ENCODE results near the gene GRM8. TPM values are rescaled to one million over a fixed set of nuclear protein-coding genes. Genes with fewer than 3 reads are reported as not detected.
"Not testable (repeated sequence)": the region's sequence is repeated elsewhere in the genome, so short reads cannot be mapped to it uniquely, and the experiment has no call there.

The GRM8 gene
- total RNA-seq, 1 donor from 2014 or later: not detected

DNA sequence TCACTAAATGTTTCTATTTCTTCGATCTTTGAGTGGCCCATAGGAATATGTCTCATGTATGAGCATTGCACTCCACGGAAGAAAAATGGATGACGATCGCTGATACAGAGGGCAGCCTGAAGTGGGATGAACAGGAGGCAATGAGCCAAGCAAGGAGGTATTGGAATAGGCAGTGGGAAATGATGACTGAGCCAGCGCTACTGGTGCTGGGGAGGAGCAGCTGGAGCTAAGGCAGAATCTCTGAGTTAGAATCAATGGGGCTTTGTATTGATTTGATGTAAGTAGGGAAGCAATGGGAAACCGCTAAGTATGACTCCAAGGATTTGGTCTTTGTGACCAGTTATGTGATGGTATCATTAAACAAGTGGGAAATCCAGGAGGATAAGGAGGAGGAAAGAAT is 345.1 kb downstream of the GRM8 start:
- DNase-seq: not testable (repeated sequence)

DNA sequence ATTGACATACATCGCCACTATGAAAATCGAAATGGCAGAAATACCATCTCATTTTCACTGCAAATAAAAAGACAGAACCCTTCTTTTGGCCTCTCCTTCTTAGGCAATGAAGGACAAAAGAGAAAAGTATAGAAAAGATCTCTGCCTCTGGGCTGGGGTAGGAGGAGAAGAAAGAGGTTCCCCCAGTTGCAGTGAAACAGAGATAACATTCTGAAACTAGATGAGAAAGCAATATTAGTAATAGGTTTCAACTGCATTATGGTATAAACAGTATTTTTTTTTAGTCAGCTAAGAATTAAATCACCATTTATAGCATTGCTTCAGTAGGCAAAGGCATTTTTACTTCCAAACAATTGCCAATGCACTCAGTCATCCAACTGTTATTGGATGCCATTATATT is 347.5 kb downstream of the GRM8 start:
- not testable (repeated sequence) for DNase-seq

DNA sequence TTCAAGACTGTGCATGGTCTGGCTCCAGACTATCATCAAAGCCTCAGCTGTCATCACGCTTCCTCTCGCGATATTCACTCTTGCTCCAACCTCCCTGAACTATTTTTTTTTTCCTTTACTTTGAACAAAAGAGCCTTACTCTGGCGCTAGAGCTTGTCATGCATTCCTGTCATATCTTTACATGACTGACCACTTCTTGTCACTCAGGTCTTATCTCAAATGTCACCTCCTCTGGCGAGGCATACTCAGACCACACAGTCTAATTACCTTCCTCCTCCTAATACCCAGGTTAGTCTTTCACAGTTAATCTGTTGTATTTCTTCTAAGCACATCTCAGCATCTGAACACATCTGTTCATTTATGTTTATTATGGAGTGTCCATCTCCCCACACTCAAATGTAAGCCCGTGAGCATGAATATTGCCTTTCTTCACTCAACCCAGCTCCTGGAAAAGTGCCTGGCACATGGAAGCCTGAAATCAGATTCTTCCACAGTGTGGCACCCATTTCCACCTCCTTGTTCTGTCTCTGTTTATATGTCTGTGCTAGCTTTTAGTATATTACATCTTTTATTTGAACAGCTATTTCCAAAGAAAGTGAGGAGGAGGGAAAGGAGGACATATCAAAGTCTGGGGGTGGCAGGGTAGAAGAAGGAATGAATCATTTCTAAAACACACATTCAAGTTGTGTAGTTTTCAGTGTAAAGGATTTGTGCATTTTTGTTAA is 351.5 kb downstream of the GRM8 start:
- DNase-seq: not testable (repeated sequence)

DNA sequence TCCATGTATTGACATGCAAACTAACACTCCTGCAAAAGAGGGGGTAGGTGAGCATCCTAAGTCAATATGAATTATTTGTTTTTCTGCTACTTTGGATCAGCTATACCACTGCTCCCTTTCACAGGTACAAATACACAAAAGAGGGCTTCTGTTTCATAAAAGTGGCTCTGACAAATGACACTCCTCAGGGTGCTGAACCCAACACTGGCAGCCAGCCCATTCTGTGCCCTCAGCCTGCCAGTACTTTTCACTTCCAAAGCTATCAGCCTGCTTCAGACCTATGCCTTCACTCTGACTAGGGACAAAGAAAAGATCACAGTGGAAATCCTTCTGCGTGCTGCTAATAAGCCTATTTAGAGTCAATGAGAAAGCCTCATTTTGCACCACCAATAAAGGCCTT is 364.8 kb downstream of the GRM8 start:
- DNase-seq: not testable (repeated sequence)

DNA sequence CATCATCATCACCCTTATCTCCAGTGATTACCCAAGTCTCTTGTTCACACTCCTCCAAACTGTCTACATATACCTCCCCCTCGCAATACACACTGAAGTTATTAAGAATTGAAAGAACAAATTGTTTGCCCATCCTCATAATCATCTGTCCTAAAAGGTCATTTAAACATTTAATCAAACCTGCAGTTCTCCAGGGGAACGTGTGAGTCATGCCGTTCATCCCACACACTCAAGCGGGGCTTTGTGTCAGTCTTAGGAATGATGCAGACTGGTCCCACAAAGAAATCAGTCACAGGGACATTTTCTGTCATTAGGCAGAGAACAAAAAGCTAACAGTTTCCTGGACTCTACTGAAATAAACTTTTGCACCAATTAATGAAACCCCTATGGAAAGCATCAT is 365.2 kb downstream of the GRM8 start:
- DNase-seq: not testable (repeated sequence)

DNA sequence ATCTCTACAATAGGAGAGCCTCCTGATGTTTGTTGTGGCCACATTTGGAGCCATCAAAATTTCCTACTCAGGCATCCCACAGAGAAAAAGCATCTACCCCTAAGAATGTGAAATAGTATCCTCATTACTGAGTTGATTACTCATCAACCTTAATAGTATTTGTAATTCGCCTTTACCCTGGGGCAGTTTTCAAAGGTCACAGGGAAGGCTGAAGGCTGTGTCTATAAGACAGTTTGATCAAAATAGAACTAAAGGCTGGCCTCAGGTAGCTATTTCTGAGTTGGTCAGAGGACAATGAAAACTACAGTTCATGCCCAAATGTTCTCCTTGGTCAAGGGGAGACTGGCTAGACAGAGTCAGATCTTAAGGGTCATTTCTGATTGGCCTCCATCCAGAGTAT is 370.0 kb downstream of the GRM8 start:
- not testable (repeated sequence) for DNase-seq

DNA sequence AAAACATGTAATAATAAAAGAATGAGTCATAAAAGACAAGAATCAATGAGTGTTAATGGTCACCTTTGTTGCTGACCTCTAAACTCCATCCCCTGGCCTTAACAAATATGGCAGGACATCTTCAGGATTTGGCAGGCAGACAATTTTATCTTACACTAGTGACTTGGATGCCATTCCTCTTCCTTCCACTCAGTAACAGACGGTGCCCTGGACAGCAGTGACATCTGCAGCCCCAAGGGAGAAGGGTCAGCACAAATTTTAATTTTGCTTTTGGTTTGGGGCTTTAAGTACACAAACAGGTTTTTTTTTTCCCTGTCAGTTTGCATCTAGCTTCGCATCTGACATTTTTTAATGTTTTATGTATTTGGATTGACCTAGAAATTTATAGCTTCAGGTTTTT is 370.8 kb downstream of the GRM8 start:
- not testable (repeated sequence) for DNase-seq

DNA sequence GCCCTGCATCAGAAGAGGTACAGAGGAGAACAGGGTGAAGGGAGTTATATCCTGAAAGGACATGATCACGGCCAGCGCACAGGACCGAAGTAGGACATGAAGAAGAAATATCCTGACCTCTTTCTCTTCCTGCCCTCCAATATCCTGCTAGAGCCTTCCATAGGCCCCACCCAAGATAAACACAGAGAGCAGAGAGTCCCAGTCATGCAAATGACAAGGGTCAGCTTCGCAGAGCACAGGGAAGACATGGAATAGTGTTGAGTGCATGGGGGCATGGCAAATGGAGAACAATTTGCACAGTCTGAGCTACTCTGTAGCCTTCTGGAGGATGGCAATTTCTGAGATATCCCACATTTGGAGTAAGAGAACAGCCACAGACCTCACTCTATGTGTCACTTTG is 371.4 kb downstream of the GRM8 start:
- no peak for DNase-seq

DNA sequence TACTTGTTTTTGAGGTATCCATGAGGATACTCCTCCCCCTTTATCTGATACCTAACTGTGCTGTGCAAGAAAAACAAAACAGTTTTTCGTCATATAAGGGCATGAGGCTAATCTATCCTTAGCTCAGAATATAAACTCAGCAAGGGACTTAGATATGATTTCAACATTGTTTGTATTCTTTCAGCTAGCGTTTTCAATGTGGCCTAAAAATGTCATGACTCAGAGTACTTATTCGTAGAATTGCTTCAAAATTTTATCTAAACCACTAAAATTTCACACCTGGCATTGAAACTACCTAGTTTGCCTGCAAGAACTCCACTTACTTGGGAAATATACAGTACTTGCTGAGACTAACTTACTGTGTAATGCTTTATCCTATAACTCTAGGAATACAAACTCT is 376.2 kb downstream of the GRM8 start:
- DNase-seq: not testable (repeated sequence)

DNA sequence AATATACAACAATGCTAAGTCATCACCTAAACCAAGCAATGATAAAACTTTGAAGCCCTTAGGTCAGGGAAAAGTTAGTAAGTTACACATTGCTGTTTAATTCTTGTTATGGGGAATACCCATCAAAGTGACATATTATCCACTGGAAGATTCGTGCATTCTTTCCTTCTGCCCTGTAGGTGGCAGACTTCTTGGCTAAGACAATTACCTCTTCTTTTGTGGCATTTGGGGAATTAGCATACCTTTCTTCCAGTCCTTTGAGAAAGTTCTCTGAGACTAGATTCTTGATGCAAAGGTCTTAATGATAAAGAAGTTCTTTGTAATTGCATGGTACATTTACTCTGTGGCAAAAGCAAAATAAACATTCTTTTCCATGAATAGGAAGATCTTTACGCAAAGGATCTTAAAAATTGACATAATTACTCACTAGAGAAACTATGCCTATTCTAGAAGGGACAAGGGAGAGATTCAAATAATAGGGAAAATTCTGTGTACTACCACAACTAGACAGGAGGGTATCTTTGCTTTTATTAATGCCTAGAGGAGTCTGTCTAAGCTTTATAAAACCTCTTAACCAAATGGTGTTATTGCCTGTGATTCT is 395.9 kb downstream of the GRM8 start:
- peak; percentile 2 for DNase-seq

DNA sequence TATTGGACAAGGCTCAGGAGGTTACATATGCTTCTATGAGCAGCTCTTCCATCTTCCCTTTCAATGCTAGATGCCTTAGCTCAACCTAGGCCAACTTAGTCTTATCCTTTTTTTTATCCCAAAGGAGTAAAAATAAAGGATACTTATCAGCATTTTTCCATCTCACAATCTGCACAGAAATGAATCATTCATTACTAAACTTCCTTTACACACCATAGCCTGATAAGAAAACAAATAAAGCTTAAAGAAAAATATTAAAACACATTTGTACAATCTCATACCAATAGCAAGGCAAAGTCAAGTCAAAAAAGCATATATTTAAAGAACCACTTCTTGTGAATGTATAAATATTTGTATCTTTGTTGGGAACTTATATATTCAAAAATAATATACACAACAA is 407.4 kb downstream of the GRM8 start:
- DNase-seq: no peak

DNA sequence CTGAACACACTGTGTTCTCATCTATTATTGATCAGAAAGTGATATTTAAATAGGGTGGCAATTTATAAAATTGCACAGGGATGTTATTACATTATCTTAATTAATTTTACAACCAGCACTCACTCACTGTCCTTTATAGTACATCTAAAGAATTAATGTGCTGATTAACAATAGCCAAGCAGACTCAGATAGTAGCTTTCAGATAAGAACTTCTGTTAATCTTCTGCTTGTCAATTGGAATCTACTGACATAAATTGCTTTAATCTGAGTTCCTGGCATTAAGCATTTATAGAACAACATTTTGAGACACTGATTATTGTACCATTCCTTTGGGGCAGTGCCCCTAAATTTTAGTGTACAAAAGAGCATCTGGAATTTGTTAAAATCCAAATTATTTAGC is 408.9 kb downstream of the GRM8 start:
- no peak for DNase-seq

DNA sequence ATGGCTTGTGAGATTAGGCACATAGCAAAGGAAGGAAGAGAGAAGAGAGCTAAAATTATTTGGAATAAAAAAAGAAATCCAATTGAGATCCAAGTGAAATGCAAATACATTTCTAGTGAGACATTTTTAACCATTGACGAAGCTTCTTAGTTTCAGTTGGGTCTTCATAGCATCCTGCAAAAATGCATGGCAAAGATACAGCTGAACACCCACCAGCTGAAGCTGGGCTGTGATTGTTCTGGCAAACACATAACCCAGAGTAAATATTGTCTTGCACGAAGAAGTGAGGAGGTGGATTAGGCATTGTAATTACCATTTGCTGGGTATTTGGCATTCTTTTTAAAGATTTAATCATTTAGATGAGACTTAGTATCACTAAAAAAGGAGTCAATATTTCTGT is 409.4 kb downstream of the GRM8 start:
- no peak for DNase-seq

DNA sequence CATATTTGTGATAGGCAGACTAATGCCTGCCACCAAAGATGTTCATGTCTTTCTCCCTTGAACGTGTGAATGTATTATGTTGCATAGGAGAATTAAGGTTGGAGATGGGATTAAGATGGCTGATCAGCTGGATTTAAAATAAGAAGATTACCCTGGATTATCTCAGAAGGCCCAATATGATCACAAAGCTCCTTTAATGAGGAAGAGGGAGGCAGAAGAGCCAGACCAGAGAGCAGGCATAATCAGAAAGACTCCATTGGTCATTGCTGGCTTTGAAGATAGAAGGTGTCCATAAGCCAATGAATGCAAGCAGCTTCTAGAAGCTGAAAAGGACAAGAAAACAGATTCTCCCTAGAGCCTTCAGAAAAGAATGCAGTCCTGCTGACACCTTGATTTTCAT is 410.3 kb downstream of the GRM8 start:
- DNase-seq: no peak

DNA sequence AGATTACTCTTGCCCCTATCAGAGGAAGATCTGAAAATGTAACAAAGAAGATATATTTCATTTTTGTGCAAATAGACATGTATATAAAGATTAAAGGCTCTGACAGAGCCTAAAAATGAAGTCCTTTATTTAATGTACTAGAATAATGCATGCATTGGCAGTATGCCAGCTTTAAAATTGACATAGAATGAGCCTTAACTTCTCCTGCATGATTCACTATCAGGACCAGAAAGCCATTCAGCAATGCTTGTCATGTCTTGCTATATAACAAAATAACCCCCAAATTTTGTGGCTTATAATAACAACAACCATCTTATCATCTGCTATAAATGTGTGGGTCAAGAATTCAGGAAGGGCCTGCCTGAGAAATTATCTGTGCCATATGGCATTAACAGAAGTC is 411.9 kb downstream of the GRM8 start:
- DNase-seq: no peak

DNA sequence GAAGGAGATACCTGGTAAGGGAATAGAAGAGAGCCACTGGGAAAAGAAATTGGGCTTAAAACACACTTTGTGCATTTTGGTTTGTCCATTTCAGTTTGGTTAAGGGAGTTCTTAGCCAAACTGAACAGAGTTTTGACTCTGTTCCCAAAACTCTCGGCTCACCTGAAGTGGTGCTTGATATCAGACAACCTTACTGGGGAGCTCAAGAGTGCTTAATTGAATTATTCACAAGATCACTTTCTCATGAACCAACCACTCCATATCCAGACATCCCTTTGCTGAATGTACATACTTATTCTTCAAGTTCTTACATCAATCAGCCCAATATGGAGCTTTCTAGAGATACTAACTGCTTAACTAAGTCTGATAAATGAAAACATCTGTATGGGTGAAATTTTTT is 413.1 kb downstream of the GRM8 start:
- no peak for DNase-seq

DNA sequence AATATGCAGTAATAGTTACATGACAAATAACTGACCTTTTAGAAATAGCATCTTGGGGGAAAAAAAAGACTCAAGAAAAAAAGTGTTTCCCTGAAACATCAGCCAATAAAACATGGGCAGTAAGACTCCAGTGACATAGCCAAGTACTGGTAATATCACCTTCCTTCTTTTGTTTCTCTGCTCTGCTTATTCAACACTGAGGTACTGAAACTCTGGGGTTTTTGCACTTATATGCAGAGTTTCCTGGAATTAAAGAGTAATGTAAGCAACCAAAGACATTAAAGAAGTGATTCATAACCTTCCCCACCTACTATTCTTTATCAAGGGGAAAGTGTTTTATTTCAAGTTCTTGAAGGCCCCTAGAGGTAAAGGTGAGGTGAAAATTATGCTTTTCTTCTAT is 414.5 kb downstream of the GRM8 start:
- no peak for DNase-seq

DNA sequence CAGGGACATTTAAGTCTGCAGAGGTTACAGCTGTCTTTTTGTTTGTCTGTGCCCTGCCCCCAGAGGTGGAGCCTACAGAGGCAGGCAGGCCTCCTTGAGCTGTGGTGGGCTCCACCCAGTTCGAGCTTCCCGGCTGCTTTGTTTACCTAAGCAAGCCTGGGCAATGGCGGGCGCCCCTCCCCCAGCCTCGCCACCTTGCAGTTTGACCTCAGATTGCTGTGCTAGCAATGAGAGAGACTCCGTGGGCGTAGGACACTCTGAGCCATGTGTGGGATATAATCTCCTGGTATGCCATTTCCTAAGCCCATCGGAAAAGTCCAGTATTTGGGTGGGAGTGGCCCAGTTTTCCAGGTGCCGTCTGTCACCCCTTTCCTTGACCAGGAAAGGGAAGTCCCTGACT is 421.5 kb downstream of the GRM8 start:
- DNase-seq: not testable (repeated sequence)

DNA sequence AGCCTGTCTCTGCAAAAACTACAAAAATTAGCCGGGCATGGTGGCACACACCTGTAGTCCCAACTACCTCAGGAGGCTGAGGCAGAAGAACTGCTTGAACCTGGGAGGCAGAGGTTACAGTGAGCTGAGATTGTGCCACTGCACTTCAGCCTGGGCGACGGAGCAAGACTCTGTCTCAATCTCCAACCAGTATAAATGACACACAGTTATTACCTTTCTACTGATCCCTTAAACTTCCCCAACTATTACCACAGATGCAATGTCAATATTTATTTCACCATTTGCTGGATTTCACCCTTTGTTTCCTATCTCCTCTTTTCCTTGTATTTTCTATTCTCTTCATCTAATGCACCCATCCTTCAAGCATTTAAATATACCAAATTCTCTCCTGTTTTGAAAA is 431.8 kb downstream of the GRM8 start:
- DNase-seq: no peak

DNA sequence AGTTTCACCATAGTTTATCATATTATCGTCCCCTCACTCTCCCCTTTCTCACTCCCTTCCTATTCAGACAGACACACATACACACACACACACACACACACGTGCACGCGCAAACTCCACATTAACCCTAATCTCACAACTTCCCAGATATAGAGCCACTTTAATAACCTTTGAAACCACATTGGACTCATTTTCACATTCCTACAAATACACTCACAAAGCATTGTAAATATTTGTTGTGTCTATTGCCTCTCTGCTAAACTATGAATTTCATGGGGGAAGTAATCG is 433.6 kb downstream of the GRM8 start:
- no peak for DNase-seq

DNA sequence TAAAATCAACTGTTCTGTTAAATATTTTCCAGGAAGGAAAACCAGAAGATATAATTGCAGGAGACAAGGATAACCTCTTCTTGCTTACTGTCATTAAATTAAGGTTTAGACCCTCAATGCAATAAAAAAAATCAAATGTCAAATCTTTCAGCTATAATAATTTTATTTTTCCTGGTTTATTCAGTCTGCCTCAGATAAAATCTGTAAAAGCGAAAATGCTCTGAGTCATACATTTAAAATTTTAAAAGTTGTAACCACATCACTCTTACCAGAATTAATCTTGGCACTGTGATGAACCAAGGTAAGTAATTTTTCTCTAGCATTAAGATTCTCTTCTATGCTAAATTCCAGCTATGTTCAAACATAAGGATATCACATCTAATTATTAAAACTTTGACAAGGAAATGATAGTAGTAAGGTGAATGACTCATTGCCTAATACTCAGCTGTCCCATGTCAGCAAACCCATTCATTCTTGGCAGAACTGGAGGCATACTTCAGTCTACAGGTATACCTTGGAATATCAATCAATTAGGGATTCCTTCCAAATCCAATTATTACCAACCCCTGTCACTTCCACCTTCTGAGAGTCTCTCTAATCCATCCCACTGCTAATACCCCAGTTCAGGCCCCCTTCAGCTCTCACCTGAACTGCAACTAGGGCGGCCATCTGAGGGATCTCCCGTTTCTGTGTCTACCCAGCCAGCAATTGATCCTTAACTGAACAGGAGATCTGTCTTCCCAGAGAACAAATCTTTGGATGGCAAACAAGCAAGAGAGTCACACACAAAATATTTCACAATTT is 434.1 kb downstream of the GRM8 start:
- no peak for DNase-seq

DNA sequence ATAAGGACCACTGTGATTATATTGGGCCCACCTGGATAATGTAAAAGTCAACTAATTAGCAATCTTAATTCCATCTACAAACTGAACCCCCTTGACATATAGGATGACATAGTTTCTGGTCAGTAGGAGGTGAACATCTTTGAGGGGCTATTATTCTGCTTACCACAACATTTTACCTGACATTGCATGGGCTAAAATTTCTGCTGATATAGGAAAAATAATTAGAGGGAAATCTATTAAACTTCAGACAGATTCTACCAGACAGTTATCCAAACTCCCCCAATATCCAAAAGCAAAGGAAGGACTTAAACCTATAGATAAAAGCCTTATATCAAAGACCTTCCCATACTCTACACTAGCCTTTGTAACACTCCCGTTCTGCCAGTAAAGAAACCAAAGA is 443.6 kb downstream of the GRM8 start:
- DNase-seq: no peak

DNA sequence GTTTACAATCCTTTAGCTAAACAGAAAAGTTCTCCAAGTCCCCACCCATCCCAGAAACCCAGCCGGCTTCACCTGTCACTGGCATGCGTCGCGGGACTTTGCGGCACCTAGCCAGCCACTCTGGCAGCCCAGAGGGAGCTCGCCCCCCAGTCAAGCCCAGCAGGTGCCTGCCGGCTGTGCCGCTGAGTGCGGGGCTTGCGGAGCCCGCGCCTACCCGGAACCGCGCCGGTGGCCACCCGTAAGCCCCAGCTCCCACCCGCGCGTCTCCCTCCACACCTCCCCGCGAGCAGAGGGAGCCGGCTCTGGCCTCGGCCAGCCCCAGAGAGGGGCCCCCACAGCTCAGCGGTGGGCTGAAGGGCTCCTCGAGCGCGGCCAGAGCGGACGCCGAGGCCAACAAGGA is 446.1 kb downstream of the GRM8 start:
- DNase-seq: no peak

DNA sequence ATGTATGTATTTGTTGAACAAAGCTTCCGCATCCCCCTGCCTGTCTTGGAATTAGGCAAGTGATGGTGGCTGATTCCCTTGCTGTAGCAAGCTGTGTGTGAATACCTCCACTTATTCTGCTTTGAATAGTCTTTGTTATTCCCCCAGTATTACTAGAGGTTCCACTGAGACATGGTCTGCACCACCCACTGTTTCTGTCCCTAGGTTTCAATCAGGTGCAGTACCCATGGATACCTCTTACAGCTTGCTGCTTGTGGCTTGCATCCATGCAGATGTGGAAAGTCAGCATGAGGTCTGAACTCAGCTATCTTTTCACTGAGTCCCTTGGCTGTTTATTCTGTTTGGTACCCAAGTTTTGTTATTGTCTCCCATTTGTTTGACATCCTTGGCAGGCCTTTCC is 447.4 kb downstream of the GRM8 start:
- no peak for DNase-seq

Measured in dermis blood vessel endothelial cell (primary cell).